Stimulated activated CD4-positive, alpha-beta T cell treated with anti-CD3 and anti-CD28 coated beads, Interleukin-4, amount 100 ng/mL, for 1 hour (primary cell): ENCODE results near the gene FBL.
"Not testable (repeated sequence)": the region's sequence is repeated elsewhere in the genome, so short reads cannot be mapped to it uniquely, and the experiment has no call there.

Experiments
- DNase-seq: peaks from one replicate; pipeline ENCODE4 v3.0.0-alpha.2; 2020

FBL gene

GRCh38 chr19:39845933-39846677, at the start of gene FBL:
TSS of gene FBL (minus strand) at chr19:39846379. CDS start at chr19:39846300, 79 bp downstream.
- DNase-seq, result peak; percentile 99

GRCh38 chr19:39895096-39895495, 48.9 kb upstream of the FBL start:
- DNase-seq, result not testable (repeated sequence)

- DNase-seq, result not testable (repeated sequence)
These were observed 48.0 kb upstream of the FBL start for GRCh38 chr19:39894236-39894606.

GRCh38 chr19:39893366-39894235, 47.4 kb upstream of the FBL start:
- not testable (repeated sequence) for DNase-seq

- DNase-seq, result not testable (repeated sequence)
These were observed 46.3 kb upstream of the FBL start for GRCh38 chr19:39892506-39892902.

GRCh38 chr19:39891660-39892505, 45.7 kb upstream of the FBL start:
- peak; percentile 18 for DNase-seq

GRCh38 chr19:39890755-39891551, 44.8 kb upstream of the FBL start:
- no peak for DNase-seq

GRCh38 chr19:39889872-39890754, 43.9 kb upstream of the FBL start:
- DNase-seq, result not testable (repeated sequence)

GRCh38 chr19:39887456-39887951, 41.3 kb upstream of the FBL start:
- not testable (repeated sequence) for DNase-seq

GRCh38 chr19:39885821-39886554, 39.8 kb upstream of the FBL start:
- not testable (repeated sequence) for DNase-seq

GRCh38 chr19:39884721-39885120, 38.5 kb upstream of the FBL start:
- DNase-seq, result not testable (repeated sequence)

GRCh38 chr19:39882645-39883044, 36.5 kb upstream of the FBL start:
- DNase-seq, result not testable (repeated sequence)

GRCh38 chr19:39881495-39882110, 35.4 kb upstream of the FBL start:
- DNase-seq, result peak; percentile 23

GRCh38 chr19:39880241-39880640, 34.1 kb upstream of the FBL start:
- DNase-seq, result not testable (repeated sequence)

- not testable (repeated sequence) for DNase-seq
These were observed 33.6 kb upstream of the FBL start for GRCh38 chr19:39879796-39880195.

- not testable (repeated sequence) for DNase-seq
These were observed 32.7 kb upstream of the FBL start for GRCh38 chr19:39878866-39879265.

GRCh38 chr19:39878398-39878797, 32.2 kb upstream of the FBL start:
- no peak for DNase-seq

- DNase-seq, result not testable (repeated sequence)
These were observed 31.8 kb upstream of the FBL start for GRCh38 chr19:39877982-39878381.

- DNase-seq, result not testable (repeated sequence)
These were observed 31.3 kb upstream of the FBL start for GRCh38 chr19:39877488-39877887.
